Activated naive CD4-positive, alpha-beta T cell treated with anti-CD3 and anti-CD28 coated beads, Interleukin-2, amount 10 ng/mL, durations not matched to agents 7 days and 5 days (primary cell): ENCODE data around the gene AAR2.
A peak's percentile ranks its signal among the peaks of the same experiment; 100 is the strongest.

Source experiments
- CTCF ChIA-PET: fragments of 350-600 bp; sonication (Branson Sonifier 250); formaldehyde crosslinking; loops from one replicate; lab custom pipeline; 2021; ENCODE audit warnings: antibody characterized with exemption; lab: Charles Lee
- DNase-seq: peaks from one replicate; pipeline ENCODE4 v3.0.0-alpha.2; 2020
- H3K27ac Mint-ChIP-seq: one replicate; pipeline ENCODE4 v1.8.0; 2021; ENCODE audit warnings: mild to moderate bottlenecking, moderate library complexity, mixed read lengths
- H3K27me3 Mint-ChIP-seq: one replicate; pipeline ENCODE4 v1.8.0; 2021; ENCODE audit warnings: mild to moderate bottlenecking, mixed read lengths
- H3K36me3 Mint-ChIP-seq: one replicate; pipeline ENCODE4 v1.8.0; 2021; ENCODE audit warnings: mixed read lengths
- H3K4me1 Mint-ChIP-seq: one replicate; pipeline ENCODE4 v1.8.0; 2021; ENCODE audit warnings: mixed read lengths
- H3K4me3 Mint-ChIP-seq: one replicate; pipeline ENCODE4 v1.8.0; 2021; ENCODE audit warnings: mild to moderate bottlenecking, moderate library complexity, mixed read lengths
- H3K9me3 Mint-ChIP-seq: one replicate; pipeline ENCODE4 v1.8.0; 2021; ENCODE audit warnings: mixed read lengths

The AAR2 gene

GRCh38 chr20:36231331-36231730 lies 4.9 kb upstream of the AAR2 start:
- H3K27me3 Mint-ChIP-seq: no peaks in the 10 kb centered on the region
- no peaks in the 10 kb centered on the region for H3K36me3 Mint-ChIP-seq
- H3K4me3 Mint-ChIP-seq: no peak overlapping the region
- H3K27ac Mint-ChIP-seq: no peak overlapping the region
- DNase-seq: no peak
- no peaks in the 10 kb centered on the region for H3K9me3 Mint-ChIP-seq
- H3K4me1 Mint-ChIP-seq: peaks cover 30% of the 10 kb centered on the region
- CTCF ChIA-PET: interaction anchor here (0.7 kb wide), 1 partner anchor 31 kb away, joined by 3 read pairs; no protein-coding TSS in a partner anchor

- CTCF ChIA-PET: no interaction called here
- H3K36me3 Mint-ChIP-seq: peaks cover 14% of the 10 kb centered on the region
- H3K27ac Mint-ChIP-seq: peak overlapping the region; percentile 56
- peak overlapping the region; percentile 10 for H3K4me3 Mint-ChIP-seq
- H3K4me1 Mint-ChIP-seq: peaks cover 43% of the 10 kb centered on the region
- H3K27me3 Mint-ChIP-seq: no peaks in the 10 kb centered on the region
- no peaks in the 10 kb centered on the region for H3K9me3 Mint-ChIP-seq
- no peak for DNase-seq
Observed at GRCh38 chr20:36234771-36235320, 1.4 kb upstream of the AAR2 start.

GRCh38 chr20:36236786-36237121 lies 476 bp downstream of the AAR2 start:
- Mint-ChIP-seq H3K27me3 (no peaks in the 10 kb centered on the region), H3K4me1 (peaks cover 30% of the 10 kb centered on the region), H3K9me3 (no peaks in the 10 kb centered on the region), H3K27ac (peak overlapping the region; percentile 79), H3K36me3 (peaks cover 16% of the 10 kb centered on the region), H3K4me3 (peak overlapping the region; percentile 86)
- DNase-seq: no peak
- CTCF ChIA-PET: interaction anchor here (0.6 to 1.9 kb wide), 8 partner anchors 9 to 37 kb away, joined by 3 to 6 read pairs (median 4); no protein-coding TSS in a partner anchor

- peaks cover 30% of the 10 kb centered on the region for H3K4me1 Mint-ChIP-seq
- peak overlapping the region; percentile 79 for H3K27ac Mint-ChIP-seq
Observed at GRCh38 chr20:36237477-36237876, 1.2 kb downstream of the AAR2 start.

GRCh38 chr20:36238153-36238552 lies 1.9 kb downstream of the AAR2 start:
- Mint-ChIP-seq H3K4me3 (peak overlapping the region; percentile 38), H3K27ac (no peak overlapping the region), H3K27me3 (no peaks in the 10 kb centered on the region), H3K4me1 (peaks cover 30% of the 10 kb centered on the region), H3K9me3 (no peaks in the 10 kb centered on the region), H3K36me3 (peaks cover 16% of the 10 kb centered on the region)
- CTCF ChIA-PET: interaction anchor here (1.3 to 1.9 kb wide), 2 partner anchors 20 to 24 kb away, joined by 4 read pairs; no protein-coding TSS in a partner anchor
- no peak for DNase-seq

More at GRCh38 chr20:36237477-36237876, 1.2 kb downstream of the AAR2 start:
- CTCF ChIA-PET: interaction anchor here (0.8 to 1.9 kb wide), 5 partner anchors 8 to 38 kb away, joined by 3 to 6 read pairs (median 4); no protein-coding TSS in a partner anchor
- H3K9me3 Mint-ChIP-seq: no peaks in the 10 kb centered on the region
- no peak for DNase-seq
- H3K4me3 Mint-ChIP-seq: peak overlapping the region; percentile 86
- peaks cover 16% of the 10 kb centered on the region for H3K36me3 Mint-ChIP-seq
- H3K27me3 Mint-ChIP-seq: no peaks in the 10 kb centered on the region

- H3K27ac Mint-ChIP-seq: peak overlapping the region; percentile 55
- no peaks in the 10 kb centered on the region for H3K9me3 Mint-ChIP-seq
- peaks cover 16% of the 10 kb centered on the region for H3K36me3 Mint-ChIP-seq
- no peaks in the 10 kb centered on the region for H3K27me3 Mint-ChIP-seq
- CTCF ChIA-PET: interaction anchor here (0.7 to 1.3 kb wide), 2 partner anchors 36 to 351 kb away, joined by 3 to 6 read pairs; no protein-coding TSS in a partner anchor
- no peak for DNase-seq
- H3K4me3 Mint-ChIP-seq: peak overlapping the region; percentile 28
- peaks cover 30% of the 10 kb centered on the region for H3K4me1 Mint-ChIP-seq
Observed at GRCh38 chr20:36238760-36239159, 2.5 kb downstream of the AAR2 start.

- Mint-ChIP-seq H3K27me3 (no peaks in the 10 kb centered on the region), H3K4me1 (peaks cover 30% of the 10 kb centered on the region), H3K4me3 (no peak overlapping the region), H3K9me3 (no peaks in the 10 kb centered on the region), H3K36me3 (peaks cover 27% of the 10 kb centered on the region), H3K27ac (no peak overlapping the region)
- CTCF ChIA-PET: interaction anchor here (1.3 kb wide), 1 partner anchor 37 kb away, joined by 6 read pairs; no protein-coding TSS in a partner anchor
- no peak for DNase-seq
Observed at GRCh38 chr20:36240076-36240475, 3.8 kb downstream of the AAR2 start.

GRCh38 chr20:36241678-36242077 lies 5.4 kb downstream of the AAR2 start:
- Mint-ChIP-seq H3K9me3 (no peaks in the 10 kb centered on the region), H3K27ac (no peak overlapping the region), H3K4me1 (peaks cover 24% of the 10 kb centered on the region), H3K36me3 (peaks cover 38% of the 10 kb centered on the region), H3K4me3 (no peak overlapping the region), H3K27me3 (no peaks in the 10 kb centered on the region)
- CTCF ChIA-PET: no interaction called here
- no peak for DNase-seq

- Mint-ChIP-seq H3K36me3 (peaks cover 43% of the 10 kb centered on the region), H3K9me3 (no peaks in the 10 kb centered on the region), H3K27ac (no peak overlapping the region), H3K4me1 (peaks cover 6% of the 10 kb centered on the region), H3K27me3 (no peaks in the 10 kb centered on the region), H3K4me3 (no peak overlapping the region)
- CTCF ChIA-PET: no interaction called here
- no peak for DNase-seq
Observed at GRCh38 chr20:36243726-36244125, 7.4 kb downstream of the AAR2 start.

- no peak overlapping the region for H3K27ac Mint-ChIP-seq
- no peak for DNase-seq
- H3K27me3 Mint-ChIP-seq: no peaks in the 10 kb centered on the region
- H3K36me3 Mint-ChIP-seq: peaks cover 45% of the 10 kb centered on the region
- CTCF ChIA-PET: interaction anchor here (1.4 kb wide), 1 partner anchor 10 kb away, joined by 3 read pairs; no protein-coding TSS in a partner anchor
- no peak overlapping the region for H3K4me3 Mint-ChIP-seq
- no peaks in the 10 kb centered on the region for H3K4me1 Mint-ChIP-seq
- H3K9me3 Mint-ChIP-seq: no peaks in the 10 kb centered on the region
Observed at GRCh38 chr20:36246401-36246800, 10.1 kb downstream of the AAR2 start.

GRCh38 chr20:36248836-36249235 lies 12.6 kb downstream of the AAR2 start:
- Mint-ChIP-seq H3K27me3 (no peaks in the 10 kb centered on the region), H3K4me1 (no peaks in the 10 kb centered on the region), H3K9me3 (no peaks in the 10 kb centered on the region), H3K4me3 (no peak overlapping the region), H3K36me3 (peaks cover 49% of the 10 kb centered on the region), H3K27ac (no peak overlapping the region)
- CTCF ChIA-PET: no interaction called here
- DNase-seq: no peak

- Mint-ChIP-seq H3K9me3 (no peaks in the 10 kb centered on the region), H3K4me1 (no peaks in the 10 kb centered on the region), H3K36me3 (peaks cover 45% of the 10 kb centered on the region), H3K27me3 (no peaks in the 10 kb centered on the region), H3K27ac (no peak overlapping the region), H3K4me3 (no peak overlapping the region)
- DNase-seq: no peak
- CTCF ChIA-PET: no interaction called here
Observed at GRCh38 chr20:36249450-36249849, 13.2 kb downstream of the AAR2 start.

- Mint-ChIP-seq H3K27ac (no peak overlapping the region), H3K4me1 (no peaks in the 10 kb centered on the region), H3K36me3 (peaks cover 37% of the 10 kb centered on the region), H3K27me3 (no peaks in the 10 kb centered on the region), H3K9me3 (no peaks in the 10 kb centered on the region), H3K4me3 (no peak overlapping the region)
- CTCF ChIA-PET: interaction anchor here (0.7 kb wide), 4 partner anchors 15 to 91 kb away, joined by 3 read pairs; no protein-coding TSS in a partner anchor
- no peak for DNase-seq
Observed at GRCh38 chr20:36251426-36251825, 15.1 kb downstream of the AAR2 start.

- peaks cover 27% of the 10 kb centered on the region for H3K36me3 Mint-ChIP-seq
- no peaks in the 10 kb centered on the region for H3K4me1 Mint-ChIP-seq
- no peaks in the 10 kb centered on the region for H3K27me3 Mint-ChIP-seq
- DNase-seq: no peak
- no peaks in the 10 kb centered on the region for H3K9me3 Mint-ChIP-seq
- no peak overlapping the region for H3K4me3 Mint-ChIP-seq
- H3K27ac Mint-ChIP-seq: no peak overlapping the region
- CTCF ChIA-PET: no interaction called here
Observed at GRCh38 chr20:36252511-36252910, 16.2 kb downstream of the AAR2 start.

- Mint-ChIP-seq H3K27me3 (no peaks in the 10 kb centered on the region), H3K36me3 (peaks cover 24% of the 10 kb centered on the region), H3K4me3 (no peak overlapping the region), H3K9me3 (no peaks in the 10 kb centered on the region), H3K4me1 (no peaks in the 10 kb centered on the region), H3K27ac (no peak overlapping the region)
- no peak for DNase-seq
- CTCF ChIA-PET: no interaction called here
Observed at GRCh38 chr20:36253036-36253435, 16.8 kb downstream of the AAR2 start.
